OCI-LY7 (cell line): ENCODE data around the gene CDC42BPG.

ENCODE experiments used
- CTCF ChIP-seq: fragments of 200-600 bp; sonication (generic); conservative IDR thresholded peaks from 2 replicates; pipeline ENCODE4 v1.5.1; 2014; ENCODE audit warnings: mild to moderate bottlenecking, antibody characterized with exemption, low read length, moderate library complexity, mixed read lengths
- EZH2phosphoT487 ChIP-seq: fragments of 200-600 bp; sonication (generic); IDR thresholded peaks from 2 replicates; pipeline ENCODE4 v1.6.1; 2018; ENCODE audit warnings: low read depth, borderline replicate concordance, mild to moderate bottlenecking, mixed run types, antibody characterized with exemption, low read length, moderate library complexity, mixed read lengths

- no peak for TF ChIP-seq CTCF
- no peak for TF ChIP-seq EZH2phosphoT487
Measured at GRCh38 chr11:64826578-64827450, 17.6 kb downstream of the CDC42BPG start.
